Fibroblast of peridontal ligament (primary cell): ENCODE measurements around the gene ASPG.
"Not testable (repeated sequence)": the region's sequence is repeated elsewhere in the genome, so short reads cannot be mapped to it uniquely, and the experiment has no call there.

Experiments used
- DNase-seq: peaks from one replicate; pipeline ENCODE4 v3.0.0-alpha.2; 2010; ENCODE audit errors: extremely low read depth

ASPG gene

DNA sequence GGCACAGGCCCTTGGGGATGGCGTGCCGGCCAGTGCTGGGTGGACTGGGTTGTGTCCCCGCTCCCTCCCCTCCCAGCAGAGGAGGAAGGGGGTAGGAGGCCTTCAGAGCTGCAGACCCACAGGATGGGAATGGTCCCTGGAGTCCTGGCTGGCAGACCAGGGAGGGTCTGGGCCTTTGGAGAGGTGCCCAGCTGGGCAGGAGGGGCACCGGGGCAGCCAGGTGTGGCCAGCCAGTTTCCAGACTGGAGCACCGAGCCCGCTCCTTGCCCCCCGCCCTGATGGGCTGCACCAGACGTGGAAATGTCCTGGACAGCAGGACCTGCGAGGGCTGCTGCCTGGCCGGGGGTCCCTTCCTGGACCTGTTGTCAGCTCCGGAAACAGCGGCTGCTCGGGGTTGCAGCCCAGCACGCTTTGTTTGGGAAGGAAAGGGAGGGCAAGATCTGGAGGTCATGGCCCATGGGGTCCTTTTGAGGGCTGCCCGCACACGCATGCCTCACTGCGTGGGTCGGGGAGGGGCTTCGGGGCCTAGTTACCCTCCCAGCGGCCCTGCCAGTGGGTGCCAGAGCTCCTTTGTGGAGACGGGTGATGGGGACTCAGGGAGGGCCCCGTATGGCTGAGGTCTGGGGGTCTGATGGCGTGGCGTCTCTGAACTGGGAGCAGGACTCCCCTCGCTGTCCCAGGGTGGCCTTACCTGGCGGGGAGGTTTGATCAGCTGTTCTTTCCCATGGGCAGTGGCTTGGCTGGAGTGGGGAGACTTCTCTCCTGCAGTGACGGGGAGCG is 62.0 kb downstream of the ASPG start:
- no peak for DNase-seq

- DNase-seq, result no peak
Measured at GRCh38 chr14:104148433-104149277, 63.2 kb downstream of the ASPG start.

GRCh38 chr14:104149278-104149595 is 63.7 kb downstream of the ASPG start:
- DNase-seq, result no peak

DNA sequence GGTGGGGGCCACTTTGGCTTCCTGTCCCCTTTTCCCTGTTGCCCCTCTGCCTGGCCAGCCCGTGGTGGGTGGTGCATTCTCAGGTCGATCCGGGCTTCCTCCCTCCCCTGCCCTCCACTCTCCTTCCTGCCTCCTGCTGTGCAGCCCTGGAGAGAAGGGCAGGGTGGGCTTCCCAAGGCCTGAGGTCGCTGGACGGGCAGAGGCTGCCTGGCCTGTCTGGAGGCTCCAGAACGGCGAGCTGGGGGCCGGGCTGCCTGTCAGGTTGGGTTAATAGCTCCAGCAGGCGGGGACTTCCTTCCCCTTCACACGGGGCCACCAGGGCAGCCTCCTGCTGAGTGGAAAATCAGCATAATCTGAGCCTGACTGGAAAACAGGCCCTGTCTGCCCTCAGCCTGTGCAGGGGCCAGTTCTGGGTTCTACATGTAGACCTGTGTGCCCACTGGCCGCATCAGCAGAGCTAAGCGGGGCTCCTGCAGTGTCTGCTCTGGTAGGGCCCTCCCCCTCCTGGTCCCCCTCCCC is 64.2 kb downstream of the ASPG start:
- no peak for DNase-seq

GRCh38 chr14:104150136-104151025 is 64.9 kb downstream of the ASPG start:
- peak; percentile 46 for DNase-seq

DNA sequence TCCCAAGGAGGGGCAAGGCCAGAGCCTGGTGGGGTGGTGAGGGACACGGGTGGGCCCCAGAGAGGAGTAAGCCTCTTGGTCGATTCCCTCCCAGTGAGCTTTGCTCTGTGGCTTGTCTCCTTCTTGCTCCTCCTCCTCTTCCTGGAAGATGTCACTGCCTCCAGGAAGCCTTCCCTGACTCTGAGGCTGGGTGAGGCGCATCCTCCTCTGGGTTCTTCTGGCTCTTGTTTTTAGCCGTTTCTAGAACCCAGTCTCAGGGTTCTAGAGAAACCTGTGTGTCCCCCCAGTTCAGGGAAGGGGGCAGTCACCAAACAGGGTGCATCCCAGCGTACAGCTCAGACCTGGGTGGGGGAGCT is 65.5 kb downstream of the ASPG start:
- no peak for DNase-seq

GRCh38 chr14:104151566-104152245 is 66.2 kb downstream of the ASPG start:
- no peak for DNase-seq

DNA sequence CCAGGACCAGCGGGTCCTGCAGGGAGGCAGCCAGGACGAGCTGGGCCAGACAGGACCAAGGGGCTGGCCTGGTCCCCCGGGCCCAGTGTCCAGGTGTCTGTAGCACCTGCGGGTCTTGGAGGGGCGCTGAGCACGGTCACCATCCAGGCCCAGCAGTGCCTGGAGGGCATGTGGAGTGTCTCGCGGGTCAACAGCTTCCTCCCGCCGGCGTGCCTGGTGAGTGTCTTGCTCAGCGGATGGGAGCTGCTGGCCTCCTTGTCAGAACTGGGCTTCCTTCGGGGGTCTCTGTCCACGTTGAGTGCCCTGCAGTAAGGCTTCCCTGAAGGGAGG is 66.7 kb downstream of the ASPG start:
- DNase-seq, result no peak

DNA sequence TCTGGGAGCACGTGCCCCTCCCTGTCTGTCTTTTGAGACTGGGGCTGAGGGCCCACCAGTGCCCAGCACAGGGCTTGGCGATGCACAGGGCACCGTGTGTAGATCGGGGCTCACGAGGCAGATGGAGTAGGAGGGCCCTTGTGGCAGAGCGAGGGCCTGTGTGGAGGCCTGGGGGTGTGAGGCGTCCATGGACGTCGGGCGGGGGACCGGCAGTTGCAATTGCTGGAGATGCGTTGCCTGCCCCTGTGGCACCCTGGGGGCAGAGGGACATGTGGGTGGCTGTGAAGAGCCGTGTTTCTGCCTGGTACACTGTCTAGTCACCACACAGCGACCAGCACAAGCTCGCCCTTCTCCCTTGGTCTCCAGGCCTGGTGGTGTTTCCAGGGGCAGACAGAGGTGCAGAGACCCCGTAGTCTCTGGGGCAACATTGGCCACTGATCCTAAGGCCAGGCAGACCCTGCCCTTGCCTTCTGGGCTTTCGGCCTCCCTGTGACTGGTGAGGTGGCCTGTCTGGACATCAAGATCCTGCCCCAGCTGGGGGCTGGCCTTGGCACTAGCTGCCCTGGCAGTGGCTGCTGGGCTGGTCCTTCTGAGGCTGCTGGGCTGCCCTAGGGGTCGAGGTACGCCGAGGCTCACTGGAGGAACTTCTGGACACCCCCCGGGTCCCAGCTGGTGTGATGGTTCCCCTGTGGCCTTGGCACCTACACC is 67.3 kb downstream of the ASPG start:
- no peak for DNase-seq

- DNase-seq, result not testable (repeated sequence)
Measured at GRCh38 chr14:104153394-104153755, 67.9 kb downstream of the ASPG start.

DNA sequence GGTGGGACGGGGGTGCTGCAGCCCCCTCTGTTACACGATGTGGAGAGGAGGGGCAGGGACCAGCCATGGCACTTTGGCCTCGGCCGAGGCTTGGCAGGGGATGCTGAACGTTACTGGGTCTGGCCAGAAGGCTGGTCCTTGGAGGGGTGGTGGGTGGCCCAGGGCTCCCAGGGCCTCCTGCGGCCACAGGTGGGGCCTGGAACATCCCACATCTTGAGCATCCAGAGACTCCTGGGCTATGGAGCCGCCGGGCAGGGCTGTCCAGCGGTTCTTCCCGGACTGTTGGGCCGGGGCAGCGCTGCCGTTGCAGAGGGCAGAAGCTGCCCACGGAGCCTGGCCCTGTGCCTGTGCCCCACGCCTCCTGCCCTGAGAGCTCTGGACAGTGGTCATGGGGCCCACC is 68.7 kb downstream of the ASPG start:
- no peak for DNase-seq

DNA sequence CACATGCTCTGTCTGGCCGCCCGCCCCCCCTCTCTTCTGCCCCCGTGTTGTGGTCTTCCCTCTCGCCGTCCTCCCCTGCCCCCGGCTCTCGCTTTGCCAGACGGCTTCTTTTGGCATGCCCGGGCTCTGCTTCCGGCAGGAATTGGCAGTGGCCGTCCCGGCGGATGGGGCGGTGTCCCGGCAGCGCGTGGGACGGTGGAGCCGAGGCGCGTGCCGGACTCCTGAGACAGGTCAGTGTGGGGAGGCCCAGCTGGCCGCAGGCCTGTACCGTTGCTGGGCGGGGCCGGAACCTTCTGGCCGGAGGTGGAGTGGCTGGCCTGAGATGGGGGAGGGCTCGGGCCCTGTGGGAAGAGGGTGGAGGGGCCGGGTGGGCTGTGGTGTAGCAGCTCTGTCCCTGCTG is 70.0 kb downstream of the ASPG start:
- DNase-seq, result no peak

DNA sequence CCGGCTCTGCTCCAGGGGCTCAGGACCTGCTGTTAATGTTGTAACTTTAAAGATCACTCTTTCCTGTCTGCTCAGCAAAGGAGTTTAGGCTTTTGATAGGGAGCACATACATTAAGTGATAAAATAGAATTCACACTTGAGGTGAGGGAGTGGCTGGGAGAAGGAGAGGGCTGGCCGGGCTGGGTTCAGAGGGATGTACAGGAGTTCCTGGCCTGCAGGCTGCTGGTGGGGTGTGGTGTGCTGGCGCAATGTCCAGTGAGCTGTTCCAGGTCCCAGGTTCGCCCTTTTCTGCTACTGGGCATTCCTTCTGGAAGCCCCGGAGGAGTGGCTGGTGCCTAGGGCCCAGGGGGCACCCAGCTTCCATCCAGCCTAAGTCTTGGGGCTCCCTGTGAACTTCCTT is 70.6 kb downstream of the ASPG start:
- no peak for DNase-seq

DNA sequence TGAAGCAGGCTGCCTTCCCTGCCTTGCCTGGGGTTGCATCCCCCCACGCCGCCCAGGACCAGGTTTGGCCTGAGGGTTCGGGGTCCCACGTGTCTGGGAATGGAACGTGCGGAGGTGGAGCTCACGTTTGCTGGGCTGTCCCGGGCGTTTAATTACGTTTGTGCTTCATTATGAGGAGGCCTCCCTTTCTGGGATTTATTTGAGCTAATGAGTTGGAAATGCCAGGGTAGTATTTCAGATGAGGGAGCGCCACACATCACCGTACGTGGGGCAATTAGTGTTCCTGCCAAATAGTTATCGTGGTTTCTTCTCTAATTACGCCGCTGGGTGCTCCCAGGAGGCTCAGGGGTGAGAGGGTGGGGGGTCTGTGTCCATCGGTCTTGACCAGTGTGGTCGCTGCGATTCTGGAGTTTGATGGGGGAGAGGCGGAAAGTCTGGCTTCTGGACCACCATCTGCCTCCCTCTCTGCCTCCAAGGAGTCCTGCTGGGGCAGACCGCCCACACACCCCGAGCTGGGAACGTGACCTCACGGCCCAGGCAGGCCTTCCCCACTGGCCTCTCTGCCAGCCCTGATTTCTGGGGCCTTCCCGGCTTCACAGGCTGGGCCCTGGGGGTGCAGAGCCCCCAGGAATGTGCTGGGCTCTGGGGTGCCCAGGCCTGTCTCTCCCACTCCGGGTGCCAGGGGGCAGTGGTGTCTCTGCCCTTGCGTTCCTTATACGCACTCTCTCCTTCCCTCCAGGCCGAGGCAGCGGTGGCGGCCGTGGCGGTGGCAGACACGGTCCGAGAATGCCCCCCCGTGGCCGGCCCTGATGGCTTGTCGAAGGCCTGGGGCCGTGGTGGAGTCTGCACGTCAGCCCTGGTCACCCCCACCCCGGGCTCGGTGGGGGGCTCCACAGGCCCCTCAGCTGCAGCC is 71.8 kb downstream of the ASPG start:
- no peak for DNase-seq

GRCh38 chr14:104158827-104159798 is 73.6 kb downstream of the ASPG start:
- DNase-seq, result no peak

GRCh38 chr14:104159990-104160389 is 74.5 kb downstream of the ASPG start:
- DNase-seq, result no peak

DNA sequence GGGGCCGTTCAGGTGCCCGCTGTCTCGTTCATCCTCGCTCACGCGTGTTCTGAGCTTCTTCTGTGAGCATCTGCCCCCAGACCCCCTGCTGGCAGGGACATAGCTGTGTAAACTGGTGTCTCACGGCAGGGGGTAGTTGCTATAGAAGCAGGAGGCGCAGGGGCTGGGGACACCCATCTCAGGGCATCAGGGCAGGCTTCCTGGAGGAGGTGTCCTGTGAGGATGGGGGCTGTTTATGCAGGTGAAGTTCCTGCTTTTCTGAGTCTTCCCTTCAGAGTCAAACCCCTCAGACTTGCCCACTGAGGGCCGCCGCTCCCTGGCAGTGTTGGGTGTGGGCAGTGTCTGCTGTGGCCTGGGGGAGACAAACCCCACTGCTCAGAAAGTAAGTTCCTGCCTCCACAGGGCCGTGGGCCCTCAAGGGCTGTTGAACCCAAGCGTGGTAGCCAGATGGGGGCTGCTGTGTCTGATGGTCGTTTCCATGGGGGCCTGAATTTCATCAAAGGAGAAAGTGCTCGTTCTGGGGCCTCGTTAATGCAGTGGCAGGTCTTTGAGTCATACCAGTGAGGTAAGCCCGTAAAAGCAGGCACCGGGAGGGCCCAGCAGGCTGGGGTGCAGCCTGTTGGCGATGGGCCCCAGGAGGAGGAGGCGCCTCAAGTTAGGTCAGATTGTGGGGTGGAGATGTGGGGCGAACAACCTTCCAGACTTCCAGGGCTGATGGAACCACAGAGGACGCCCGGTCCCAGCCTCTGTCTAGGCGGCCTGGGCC is 76.3 kb downstream of the ASPG start:
- DNase-seq, result no peak

DNA sequence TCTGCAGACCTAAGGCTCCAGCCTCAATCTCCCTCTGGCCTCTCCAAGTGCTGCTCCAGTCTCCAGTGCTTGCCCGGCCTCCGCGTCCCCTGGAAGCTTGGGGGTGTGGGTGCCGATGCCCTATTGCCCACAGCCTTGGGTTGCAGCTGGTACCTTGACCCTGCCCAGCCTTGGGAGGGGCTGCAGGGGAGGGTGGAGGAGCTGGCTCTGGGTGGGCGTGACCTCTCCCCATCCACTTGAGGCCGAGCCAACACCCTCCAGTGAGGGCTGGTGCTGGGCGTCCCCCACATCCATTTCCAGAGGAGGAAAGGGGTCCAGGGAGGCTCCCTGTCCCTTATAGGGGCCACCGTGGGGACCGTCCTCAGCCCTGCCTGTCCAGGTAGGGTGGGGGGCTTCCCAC is 77.0 kb downstream of the ASPG start:
- no peak for DNase-seq
